Testis (tissue), 3 donors: Measurements from ENCODE around the gene PPARG. TPM values are rescaled to one million over a fixed set of nuclear protein-coding genes. Genes with fewer than 3 reads are reported as not detected.

ENCODE experiments used
- DNase-seq: peaks from one replicate; pipeline ENCODE4 v3.0.0-alpha.2; 2019
- H3K27ac ChIP-seq, 2 donors: fragments of 200-600 bp; sonication (generic); one replicate each; pipeline ENCODE4 v1.5.1; 2019
- H3K27me3 ChIP-seq: fragments of 200-600 bp; sonication (generic); one replicate; pipeline ENCODE4 v1.5.1; 2019
- H3K36me3 ChIP-seq: fragments of 200-600 bp; sonication (generic); one replicate; pipeline ENCODE4 v1.5.1; 2017; ENCODE audit warnings: low read depth; ENCODE audit errors: missing control alignments
- H3K4me1 ChIP-seq: fragments of 200-600 bp; sonication (generic); one replicate; pipeline ENCODE4 v1.5.1; 2019
- H3K4me3 ChIP-seq, 2 donors: fragments of 200-600 bp; sonication (generic); one replicate each; pipeline ENCODE4 v1.5.1; 2017 to 2019
- H3K9me3 ChIP-seq: fragments of 200-600 bp; sonication (generic); one replicate; pipeline ENCODE4 v1.5.1; 2017
- CTCF ChIP-seq, 3 experiments: fragments of 450-650 bp in 2 of 3; fragments of 200-600 bp in 1 of 3; sonication (generic) in 1 of 3; IDR thresholded peaks; one replicate each; pipeline ENCODE4 v1.5.1; 2016 to 2019; ENCODE audit warnings: antibody characterized with exemption in 3 of 3, mild to moderate bottlenecking in 2 of 3, moderate library complexity in 1 of 3
- POLR2A ChIP-seq: fragments of 450-650 bp; IDR thresholded peaks from one replicate; pipeline ENCODE4 v1.6.1; 2017; ENCODE audit warnings: antibody characterized with exemption, mild to moderate bottlenecking, moderate library complexity
- WGBS, 2 donors: methylation state at CpG; one replicate each; pipeline ENCODE4 v1.1.5; 2018; 5-methylcytosine and 5-hydroxymethylcytosine counted together
- intact Hi-C: fragments of 100-400 bp; cut with DNase I; formaldehyde crosslinking; loops from one replicate; pipeline ENCODE4 v1.15.1; 2023; ENCODE audit warnings: low total_unique reads
- polyA plus RNA-seq: library from polyadenylated mRNA; stranded (reverse); fragments of 350-450 nt; fragmentation: Illumina TruSeq; extraction: RNeasy Lipid Tissue Mini Kit (QIAGEN cat#74804); gene quantifications from one replicate; pipeline ENCODE4 v1.2.3, GENCODE V29; 2014; ENCODE audit warnings: low read depth, low replicate concordance; ENCODE audit not compliant: insufficient read depth
- small RNA-seq, 2 donors: library from RNA; depleted of rRNA; stranded (forward); fragments of <200 nt; gene quantifications; one replicate each; pipeline ENCODE3, GENCODE V24; 2016
- total RNA-seq, 2 donors: library from RNA; depleted of rRNA; stranded (reverse); fragments of >200 nt; gene quantifications; one replicate each; pipeline ENCODE4 v1.2.3, GENCODE V29; 2016

PPARG gene
- total and polyA plus RNA-seq, 3 donors from 2014 or later: 12.1 to 18.7 (median 17.6) TPM

- H3K36me3 ChIP-seq: no peaks in the 10 kb centered on the region
- no peak overlapping the region for H3K4me3 ChIP-seq
- intact Hi-C loops: loop anchor here (5.0 kb wide), 2 partner anchors 303 to 343 kb away; no protein-coding TSS in a partner anchor
- 24 to 26% methylated on average over 9 of the region's 9 CpGs for WGBS, 2 donors
- no peak for DNase-seq
- H3K27ac ChIP-seq: no peak overlapping the region
- TF ChIP-seq POLR2A (no peak), CTCF (IDR thresholded peaks at IDR 0.05) (peak; percentile 69 to 83 (median 71))
- H3K9me3 ChIP-seq: no peaks in the 10 kb centered on the region
- peaks cover 16% of the 10 kb centered on the region for H3K4me1 ChIP-seq
- H3K27me3 ChIP-seq: no peaks in the 10 kb centered on the region
Observed at GRCh38 chr3:12479919-12480427, 191.1 kb downstream of the PPARG start.

GRCh38 chr3:12483410-12483809 is 194.5 kb downstream of the PPARG start:
- no peak for DNase-seq
- Histone ChIP-seq H3K27ac (no peak overlapping the region), H3K9me3 (no peaks in the 10 kb centered on the region), H3K27me3 (no peaks in the 10 kb centered on the region), H3K4me3 (peak overlapping the region; percentile 73 to 89), H3K4me1 (peaks cover 16% of the 10 kb centered on the region), H3K36me3 (no peaks in the 10 kb centered on the region)
- 0 to 4% methylated on average over 1 of the region's 1 CpG for WGBS, 2 donors
- TF ChIP-seq POLR2A (no peak), CTCF (IDR thresholded peaks at IDR 0.05) (no peak)
- intact Hi-C loops: no loop called here

GRCh38 chr3:12483872-12484197 is 195.0 kb downstream of the PPARG start:
- Histone ChIP-seq H3K9me3 (no peaks in the 10 kb centered on the region), H3K36me3 (no peaks in the 10 kb centered on the region), H3K4me1 (peaks cover 16% of the 10 kb centered on the region), H3K27ac (peak overlapping the region in 1 of 2 donors; percentile 53), H3K27me3 (no peaks in the 10 kb centered on the region), H3K4me3 (peak overlapping the region; percentile 73 to 89)
- WGBS, 2 donors: 1% methylated on average over 10 of the region's 10 CpGs
- intact Hi-C loops: no loop called here
- TF ChIP-seq CTCF (IDR thresholded peaks at IDR 0.05) (no peak), POLR2A (no peak)
- no peak for DNase-seq

Small RNAs within 50 kb of the gene (small RNA-seq; reads per million reads assigned to genes)
- 0.09 to 0.18 reads per million in 2 donors for gene AC091492.1

Other genes starting within 250 kb of the PPARG start
- 1 to 10 TPM; 1.3 to 3.3 TPM for gene TIMP4, start 130.2 kb upstream of the PPARG start, total RNA-seq
- 0.95 TPM for gene TIMP4, start 130.2 kb upstream of the PPARG start, polyA plus RNA-seq
- gene TSEN2, start 195.4 kb downstream of the PPARG start, total RNA-seq: 10 to 100 TPM; 25.3 to 26.8 TPM
- 17.0 TPM for gene TSEN2, start 195.4 kb downstream of the PPARG start, polyA plus RNA-seq